Stimulated activated CD4-positive, alpha-beta T cell treated with anti-CD3 and anti-CD28 coated beads, Interleukin-12 subunit alpha, Interleukin-12 subunit beta, amount 100 ng/mL, for 24 hours (primary cell): ENCODE data around the gene EYS.

Experiments
- DNase-seq, 2 experiments: peaks; one replicate each; pipeline ENCODE4 v3.0.0-alpha.2; 2020; ENCODE audit warnings: low read depth in 2 of 2

EYS gene

DNA sequence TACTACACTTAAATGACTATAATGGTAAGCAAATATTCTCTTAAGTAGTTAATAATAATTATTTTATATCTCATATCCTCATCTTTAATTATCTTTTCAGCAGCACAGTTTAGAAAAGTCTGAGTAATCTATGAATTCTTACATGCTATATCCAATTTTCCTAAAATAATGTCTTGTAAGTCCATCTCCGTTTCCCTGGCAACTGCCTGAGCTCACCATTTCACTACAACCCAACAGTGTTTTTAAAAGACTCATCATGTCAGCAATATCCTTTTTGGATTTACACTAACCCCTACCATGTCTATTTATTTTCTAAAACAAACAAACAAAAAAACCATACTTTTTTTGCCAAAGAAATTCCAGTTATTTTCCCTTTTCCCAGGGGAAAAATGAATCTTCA lies 859.6 kb downstream of the EYS start:
- no peak for DNase-seq

DNA sequence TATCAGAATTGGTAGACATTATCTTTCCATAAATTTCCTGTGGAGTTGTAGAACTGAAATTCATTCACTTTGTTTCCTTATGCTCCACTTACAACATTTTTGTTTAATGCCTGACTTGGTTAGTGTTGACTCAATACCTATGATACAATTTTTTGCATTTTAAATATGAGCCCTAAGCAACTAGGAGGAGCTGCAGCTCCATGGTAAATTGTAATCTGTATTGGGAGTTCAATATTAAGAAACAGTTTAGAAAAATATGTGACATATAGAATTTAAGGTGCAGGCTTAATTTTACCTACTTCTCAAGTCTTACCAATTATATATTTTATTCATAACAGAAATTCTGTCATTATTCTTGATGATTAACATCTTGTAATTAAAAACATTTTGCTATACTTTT lies 868.3 kb downstream of the EYS start:
- no peak for DNase-seq

DNA sequence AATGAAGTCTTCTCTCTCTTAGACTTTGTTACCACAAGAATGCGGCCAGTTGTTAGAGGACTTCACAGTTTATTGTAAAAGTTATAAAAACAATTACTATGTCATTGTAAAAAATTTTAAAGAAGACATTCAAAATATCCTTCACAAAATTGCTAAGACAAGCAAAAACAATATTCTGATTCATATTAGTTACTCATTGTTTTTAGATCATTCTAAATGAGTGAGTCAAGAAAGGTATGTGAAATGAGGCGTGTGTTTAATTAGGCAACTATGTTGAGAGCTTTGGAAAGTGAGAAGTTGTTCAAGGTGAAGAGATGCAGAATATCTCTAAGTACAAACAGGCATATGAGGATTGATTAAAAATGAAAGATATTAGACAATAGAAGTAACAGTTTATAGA lies 875.3 kb downstream of the EYS start:
- no peak for DNase-seq

DNA sequence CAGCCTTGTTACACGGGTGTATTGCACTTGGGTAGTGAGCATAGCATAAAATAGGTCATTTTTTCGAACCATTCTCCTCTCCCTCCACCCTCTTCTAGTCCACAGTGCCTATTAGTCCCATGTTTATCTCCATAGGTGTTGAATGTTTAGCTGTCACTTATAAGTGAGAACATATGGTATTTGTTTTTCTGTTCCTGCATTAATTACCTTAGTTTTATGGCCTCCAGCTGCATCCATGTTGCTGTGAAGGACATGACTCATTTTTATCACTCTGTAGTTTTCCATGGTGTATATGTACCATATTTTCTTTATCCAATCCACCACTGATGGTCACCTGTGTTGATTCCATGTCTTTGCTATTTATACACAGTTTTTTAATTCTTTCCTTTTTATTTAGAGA lies 889.5 kb downstream of the EYS start:
- DNase-seq, result no peak

DNA sequence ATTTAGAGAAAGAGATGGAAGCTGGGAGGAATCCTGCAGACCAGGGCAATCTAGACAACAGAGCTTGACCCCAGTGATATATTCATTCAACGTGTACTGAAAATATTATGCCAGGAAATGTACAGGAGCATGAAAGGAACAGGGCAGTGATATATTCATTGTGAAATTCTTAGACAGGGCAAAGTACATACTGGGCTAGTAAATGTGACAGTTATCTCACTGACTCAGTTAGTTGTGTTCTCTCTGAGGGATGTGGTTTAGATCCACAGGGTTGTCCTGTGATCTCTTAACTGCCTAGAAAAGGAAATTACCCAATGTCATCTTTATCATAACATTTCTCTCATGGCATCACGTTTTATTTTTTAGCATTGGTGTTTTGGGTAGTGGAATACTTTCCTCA lies 891.3 kb downstream of the EYS start:
- no peak for DNase-seq

DNA sequence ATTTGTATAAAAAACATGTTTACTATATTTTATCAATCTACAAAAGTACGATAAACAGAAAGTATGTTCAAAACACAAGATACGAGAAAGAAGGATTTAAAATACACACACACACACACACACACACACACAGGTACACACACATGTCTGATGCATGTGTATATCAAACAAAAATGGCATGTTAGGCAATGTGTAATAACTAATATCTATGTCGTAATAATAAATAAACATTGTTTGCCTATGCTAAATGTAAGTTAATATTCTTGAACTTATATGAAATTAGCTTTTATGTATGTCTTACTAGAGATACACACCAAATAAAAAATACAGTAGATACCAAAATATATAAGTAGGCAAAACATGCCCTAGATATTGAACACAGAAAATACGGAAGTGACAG lies 894.9 kb downstream of the EYS start:
- no peak for DNase-seq

DNA sequence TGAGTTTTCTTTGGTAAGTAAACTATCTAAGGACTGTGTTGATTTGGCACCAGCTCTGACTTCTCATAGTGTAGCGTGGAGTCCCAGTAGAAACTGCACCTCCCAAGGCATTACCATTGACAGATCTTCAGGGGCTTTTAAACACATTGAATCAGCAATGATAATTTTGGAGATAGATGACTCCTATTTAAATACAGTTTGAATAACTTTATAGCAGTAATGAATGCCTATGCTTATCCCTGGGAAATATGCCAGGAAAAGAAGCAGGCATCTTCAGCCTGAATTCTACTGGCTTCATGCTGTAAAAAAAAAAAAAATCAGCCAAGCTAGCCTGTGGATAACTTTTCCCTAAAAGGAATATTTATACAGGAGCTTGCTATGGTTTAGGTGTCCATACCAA lies 895.9 kb downstream of the EYS start:
- DNase-seq, result no peak

DNA sequence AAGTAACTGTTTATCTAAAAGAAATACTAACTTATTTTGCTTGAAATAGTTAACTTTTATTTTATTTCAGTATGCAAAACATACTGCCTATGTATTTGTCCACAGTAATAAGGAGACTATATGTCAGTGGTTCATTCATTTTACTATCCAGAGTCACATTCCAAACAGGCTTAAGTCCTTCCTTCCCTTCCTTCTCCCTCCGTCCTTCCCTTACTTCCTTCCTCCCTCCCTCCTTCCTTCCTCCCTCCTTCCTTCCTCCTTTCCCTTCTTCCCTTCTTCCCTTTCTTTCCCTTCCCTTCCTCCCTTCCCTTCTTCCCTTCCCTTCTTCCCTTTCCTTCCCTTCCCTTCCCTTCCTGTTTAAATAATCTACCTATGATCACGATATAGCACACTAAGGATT lies 899.2 kb downstream of the EYS start:
- no peak for DNase-seq

DNA sequence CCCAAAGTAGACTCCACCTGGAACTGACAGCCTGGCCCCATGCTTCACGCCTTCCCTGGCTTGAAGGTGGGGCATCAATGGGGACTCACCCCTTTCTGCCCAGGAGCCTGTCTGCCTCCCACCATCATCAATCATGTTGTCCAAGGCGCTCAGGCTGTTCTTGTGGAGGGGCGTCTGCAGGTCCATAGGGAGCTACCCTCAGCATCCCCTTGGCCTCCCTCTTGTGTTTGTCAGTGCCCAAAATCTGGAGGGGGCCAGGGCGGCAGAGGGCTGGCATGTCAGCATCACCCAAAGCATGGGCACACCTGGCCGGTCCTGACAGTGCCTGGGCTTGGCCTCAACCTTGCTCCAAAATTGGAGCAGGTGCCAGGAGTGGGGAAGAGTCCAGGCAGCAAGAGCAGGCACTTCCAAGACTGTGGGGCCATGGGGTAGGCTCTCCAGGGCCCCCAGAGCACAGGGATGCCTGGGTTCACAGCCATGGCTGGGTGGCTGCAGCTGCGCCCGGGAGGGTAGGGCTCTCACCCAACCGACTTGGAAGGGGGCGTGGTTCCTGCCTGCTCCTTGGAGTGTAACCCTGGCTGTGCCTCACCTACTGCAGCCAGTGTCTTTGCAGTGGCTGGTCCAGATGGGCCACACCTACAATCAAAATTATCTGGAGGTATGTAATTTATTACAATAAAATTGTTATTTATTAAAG lies 903.4 kb downstream of the EYS start:
- DNase-seq, result no peak

DNA sequence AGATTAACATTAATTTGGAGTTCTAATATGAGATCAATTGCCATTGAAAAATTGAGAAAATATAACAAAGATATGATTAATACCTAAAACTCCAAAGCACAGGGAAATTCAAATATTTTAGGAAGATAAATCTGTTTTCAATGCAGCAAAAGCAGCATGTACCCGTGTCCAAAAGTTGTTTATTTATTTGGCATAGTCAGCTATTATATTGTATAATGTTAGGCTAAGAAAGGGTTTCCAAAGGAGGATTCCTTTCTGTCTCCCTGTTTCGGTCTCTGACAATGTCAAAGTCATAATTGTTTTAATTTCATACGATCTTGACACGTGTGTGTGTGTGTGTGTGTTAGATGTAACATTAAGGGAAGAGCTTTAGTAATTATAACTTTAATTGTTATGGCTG lies 914.5 kb downstream of the EYS start:
- no peak for DNase-seq

DNA sequence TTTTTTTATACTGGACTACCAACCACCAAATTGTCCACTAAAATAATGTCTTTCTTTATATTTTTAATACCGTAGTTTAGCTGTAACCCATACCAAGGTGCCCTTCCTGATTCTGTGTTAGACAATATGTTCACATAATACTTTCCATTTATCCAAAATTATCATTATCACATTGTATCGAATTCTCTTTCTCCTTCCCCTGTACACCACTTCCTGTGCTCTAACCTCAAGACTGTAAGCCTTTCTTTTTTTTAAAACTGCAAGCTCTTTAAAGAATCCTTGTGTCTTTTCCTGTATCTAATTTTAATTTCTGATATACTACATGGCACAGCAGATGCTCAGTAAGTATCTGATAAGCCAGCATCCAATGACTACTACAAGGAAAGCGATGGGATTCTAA lies 917.5 kb downstream of the EYS start:
- DNase-seq, result no peak

DNA sequence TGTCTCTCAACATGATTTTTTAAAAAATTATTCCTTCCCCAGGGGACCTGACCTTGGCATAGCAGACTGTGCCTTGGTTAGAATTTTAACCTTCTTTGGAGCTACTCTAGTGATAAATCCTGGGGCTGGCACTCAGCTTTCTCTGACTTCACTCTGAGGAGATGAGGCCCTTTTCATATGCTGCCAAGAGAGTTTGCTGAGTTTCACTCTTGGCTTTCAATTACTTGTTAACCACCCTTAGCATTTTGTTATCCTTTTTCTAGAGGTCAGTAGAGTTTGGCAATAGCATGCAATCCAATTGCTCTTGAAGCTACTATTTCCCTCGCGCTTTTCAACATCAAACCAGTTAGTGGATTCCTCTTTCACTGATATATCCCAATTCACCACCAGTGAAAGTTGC lies 920.3 kb downstream of the EYS start:
- DNase-seq, result no peak

DNA sequence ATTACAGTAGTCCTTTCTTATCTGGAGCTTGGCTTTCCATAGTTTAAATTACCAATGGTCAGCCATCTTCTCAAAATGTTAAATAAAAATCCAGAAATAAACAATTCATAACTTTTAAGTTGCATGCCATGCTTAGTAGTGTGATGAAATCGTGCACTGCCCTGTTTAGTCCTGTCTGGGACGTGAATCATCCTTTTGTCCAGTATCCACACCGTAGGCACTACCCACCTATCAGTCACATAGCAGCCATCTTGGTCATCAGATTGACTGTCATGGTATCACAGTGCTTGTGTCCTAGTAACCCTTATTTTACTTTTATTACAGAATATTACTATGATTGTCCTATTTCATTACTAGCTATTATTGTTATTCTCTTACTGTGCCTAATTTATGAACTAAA lies 924.1 kb downstream of the EYS start:
- no peak for DNase-seq

DNA sequence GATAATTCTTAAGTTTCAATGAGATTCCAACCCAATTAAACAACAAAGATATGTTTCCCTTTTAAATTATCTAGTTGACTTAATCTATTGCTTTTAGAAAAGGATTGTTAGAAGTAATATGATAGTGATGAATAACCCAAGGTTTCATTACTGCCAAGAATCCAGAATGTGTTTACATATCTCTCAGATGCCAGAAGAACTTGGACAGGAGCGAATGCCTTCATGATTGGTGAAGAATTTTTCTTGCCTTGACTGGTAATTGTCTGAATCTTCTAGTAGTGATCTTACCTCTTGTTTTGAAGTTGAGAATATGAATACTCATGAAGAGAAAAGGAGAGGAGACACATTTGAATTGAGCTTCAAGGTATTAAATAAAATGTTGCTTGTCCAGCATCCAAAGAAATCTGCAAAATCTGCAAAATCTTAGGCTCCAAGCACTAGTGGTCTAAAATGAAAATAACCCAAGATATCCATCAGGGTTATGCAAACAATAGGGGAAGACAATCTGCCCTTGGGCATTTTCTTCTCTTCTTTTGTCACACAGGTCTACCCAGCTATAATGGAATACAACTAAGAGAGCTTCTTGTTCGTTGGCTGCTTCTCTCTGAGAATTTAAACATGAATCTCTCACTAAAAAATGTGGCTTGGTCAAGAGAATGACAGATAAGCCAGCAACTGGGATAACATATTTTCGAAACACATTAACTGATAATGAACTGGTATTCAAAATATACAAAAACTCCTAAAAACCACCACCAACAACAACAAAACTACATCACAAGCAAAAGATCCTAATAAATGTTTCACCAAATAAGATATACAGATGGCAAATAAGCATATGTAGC lies 928.9 kb downstream of the EYS start:
- DNase-seq, result no peak

DNA sequence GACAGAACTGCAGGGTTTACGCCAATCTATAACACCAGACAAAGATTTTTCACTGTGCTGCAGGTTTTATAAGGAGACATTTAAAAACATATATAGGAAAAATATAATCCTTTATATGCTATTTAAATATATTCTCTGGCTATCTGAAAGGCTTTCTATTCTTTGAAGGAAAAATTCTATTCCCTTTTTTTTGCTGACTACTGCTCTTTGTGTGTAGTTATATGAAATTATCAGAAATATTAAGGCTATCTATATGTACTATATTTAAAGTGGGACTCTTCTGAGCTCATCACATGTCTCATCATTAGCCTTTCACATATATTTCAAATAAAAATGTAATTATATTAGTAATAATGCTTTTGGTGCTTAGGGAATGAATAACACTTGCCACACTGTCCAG lies 930.7 kb downstream of the EYS start:
- DNase-seq, result no peak

DNA sequence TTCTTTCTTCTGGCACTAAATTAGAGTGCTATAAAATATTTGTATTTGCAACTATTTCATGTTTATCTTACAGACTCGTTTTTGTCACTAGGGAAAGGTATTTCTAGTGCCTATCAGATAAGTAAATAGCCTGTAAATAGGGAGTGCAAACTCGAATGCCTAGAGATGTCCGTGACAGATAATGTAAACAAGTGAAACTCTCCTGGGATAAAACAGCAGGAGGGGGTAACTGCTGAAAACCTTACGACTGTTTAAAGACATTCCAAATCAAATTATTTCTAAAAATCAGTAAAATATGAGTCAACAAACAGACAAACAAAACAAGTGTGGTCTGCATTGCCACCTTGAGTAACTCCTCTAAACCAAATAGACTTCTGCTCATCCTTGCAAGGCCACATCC lies 932.1 kb downstream of the EYS start:
- DNase-seq, result no peak

DNA sequence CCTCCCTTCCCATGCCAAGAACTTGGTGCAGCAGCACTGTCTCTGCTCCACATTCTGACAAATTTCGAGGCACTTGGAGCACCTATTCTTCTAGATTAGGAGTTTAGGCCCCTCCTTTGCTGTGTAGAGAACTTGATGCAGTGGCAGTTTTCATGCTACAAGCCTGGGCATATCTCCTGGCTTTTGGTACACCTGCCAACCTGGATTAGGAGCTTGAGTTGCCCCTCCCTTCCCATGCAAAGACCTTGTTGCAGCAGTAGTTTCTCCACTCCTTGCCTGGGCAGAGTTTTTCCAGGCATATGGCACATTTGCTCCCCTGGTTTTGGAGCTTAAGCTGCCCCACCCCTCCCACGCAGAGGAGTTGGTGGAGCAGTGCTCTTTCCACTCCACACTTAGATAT lies 956.1 kb downstream of the EYS start:
- DNase-seq, result no peak

DNA sequence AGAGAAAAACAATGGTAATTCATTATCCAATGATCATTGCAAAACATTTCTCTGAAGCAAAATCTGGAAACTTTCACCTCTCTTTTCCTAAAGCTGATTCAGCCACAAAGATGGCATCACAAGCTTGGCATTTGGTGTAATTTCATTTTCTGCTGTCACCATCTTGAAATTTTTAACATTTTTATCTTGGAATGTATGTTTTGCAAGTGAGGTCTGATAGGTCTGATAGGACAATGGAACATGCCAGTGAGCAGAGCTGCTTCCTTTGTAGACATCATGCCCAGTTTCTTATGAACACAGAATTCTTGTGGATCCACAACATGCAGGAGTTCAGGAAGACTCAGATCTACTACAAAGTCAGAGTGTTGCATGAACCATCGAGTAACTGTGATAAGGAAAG lies 969.6 kb downstream of the EYS start:
- DNase-seq, result no peak

DNA sequence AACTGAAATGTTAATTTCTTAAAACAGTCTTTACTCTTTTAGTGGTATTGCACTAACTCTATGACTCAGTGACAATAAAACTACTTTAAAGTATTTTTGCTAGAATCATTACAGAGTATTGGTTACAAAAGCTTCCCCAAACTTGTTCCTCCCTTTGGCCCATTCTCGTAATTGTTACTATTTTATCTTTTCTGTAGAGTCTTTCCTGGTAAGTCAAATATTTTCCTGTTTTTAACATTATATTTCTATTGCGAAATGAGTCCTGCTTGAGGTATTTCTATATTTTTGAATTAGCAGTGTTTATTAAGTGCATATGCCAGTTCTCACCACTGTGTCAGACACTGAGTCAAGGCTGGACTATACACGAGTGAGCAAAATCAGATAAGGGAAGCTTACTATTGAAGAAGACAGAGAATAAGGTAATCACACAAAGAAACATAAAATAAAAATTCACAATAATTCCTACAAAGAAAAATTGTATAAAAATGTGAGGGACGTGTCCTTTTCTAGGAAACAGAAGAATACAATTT lies 970.5 kb downstream of the EYS start:
- DNase-seq, result no peak

DNA sequence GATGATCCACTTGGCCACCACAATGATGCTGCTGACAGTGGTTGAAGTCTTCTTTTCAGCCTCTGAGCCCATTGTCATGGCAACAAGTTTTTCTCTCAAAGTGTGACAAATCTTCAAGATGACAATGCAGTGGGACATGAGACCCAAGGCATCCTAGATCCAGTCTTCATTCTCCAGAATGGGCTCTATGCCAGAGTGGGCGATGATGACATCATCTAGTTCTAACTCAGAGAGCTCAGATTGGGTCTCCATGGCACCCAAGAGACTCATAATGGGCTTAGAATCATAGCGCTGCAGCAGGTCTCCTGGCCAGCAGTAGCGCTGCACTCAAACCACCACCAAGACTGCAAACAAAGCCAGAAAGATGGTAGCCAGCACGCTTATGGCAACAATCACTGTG lies 973.6 kb downstream of the EYS start:
- no peak for DNase-seq

DNA sequence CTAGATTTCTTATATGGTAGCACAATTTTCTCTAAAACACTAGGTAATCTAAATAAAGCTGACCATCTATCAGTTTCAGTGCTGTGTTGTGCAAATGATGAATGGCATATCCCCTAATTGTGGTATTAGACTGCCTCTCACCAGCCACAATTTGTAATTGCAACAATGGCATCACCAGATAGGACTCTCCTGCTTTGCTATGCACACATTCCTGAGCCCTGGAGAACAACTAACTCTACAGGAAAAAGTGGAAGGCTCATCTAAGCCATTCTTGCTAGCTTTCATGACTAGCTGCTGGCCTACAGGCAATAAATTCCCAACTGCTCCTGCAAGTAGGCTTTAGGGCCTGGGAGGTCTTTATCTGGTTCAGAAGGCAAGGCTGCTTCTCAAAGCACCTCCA lies 974.1 kb downstream of the EYS start:
- DNase-seq, result no peak

DNA sequence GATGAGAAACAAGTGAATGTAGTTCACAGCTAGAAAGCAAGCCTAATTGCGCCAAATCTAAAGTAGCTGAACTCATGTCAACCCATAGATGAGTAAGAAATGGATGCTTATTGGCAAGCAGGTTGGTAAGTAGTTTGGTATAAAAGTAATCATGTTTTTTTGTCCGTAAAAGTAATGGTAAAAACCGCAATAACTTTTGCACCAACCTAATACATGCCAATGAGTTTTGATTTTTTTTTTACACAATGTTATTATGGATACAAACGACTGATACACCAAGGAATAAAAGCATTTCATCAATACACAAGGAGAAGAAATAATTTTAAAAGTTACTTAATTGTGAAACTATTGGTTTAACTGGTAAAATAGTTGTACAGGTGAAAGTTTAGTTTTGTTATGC lies 977.5 kb downstream of the EYS start:
- no peak for DNase-seq

DNA sequence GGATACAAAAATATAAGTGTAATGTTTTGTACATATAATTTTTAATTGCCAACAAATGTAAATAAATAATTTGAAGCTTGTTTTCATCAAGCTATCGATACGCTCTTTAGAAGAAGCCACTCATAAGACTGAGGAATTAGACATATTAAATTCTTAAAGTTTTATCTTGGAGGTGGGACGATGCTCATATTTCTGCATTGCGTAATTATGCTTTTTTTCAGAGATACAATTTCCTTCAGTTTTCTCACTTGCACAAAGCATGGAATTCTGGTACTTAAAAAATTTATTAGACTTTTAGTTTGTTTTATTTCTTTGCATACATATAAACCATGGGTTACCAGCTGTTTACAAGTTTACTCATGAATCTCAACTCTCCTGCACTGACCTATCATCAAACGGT lies 980.0 kb downstream of the EYS start:
- no peak for DNase-seq
